HuH-7 (cell line): ENCODE measurements around the gene HSD17B10.
"Not testable (repeated sequence)": the region's sequence is repeated elsewhere in the genome, so short reads cannot be mapped to it uniquely, and the experiment has no call there.

Experiments used
- DNase-seq: peaks from one replicate; pipeline ENCODE4 v3.0.0; 2011; ENCODE audit warnings: low spot score

The HSD17B10 gene

GRCh38 chrX:53437206-53437605 is 3.0 kb upstream of the HSD17B10 start:
- no peak for DNase-seq

- peak; percentile 74 for DNase-seq
Observed at GRCh38 chrX:53435997-53436396, 1.8 kb upstream of the HSD17B10 start.

DNA sequence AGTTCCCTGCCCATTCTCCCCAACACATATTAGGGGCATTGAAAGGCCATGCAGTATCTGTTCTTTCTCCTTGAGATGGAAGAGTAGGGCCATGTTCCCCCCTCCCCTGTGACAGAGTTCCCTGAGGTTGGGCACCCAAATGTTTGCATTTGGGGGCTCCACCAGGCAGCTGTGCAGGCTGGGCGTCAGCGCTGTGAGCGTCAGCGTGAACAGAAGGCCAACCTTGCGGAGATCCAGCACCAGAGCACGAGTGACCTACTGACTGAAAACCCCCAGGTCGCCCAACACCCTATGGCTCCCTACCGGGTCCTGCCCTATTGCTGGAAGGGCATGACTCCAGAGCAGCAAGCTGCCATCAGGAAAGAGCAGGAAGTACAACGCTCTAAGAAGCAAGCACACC is 3.9 kb downstream of the HSD17B10 start:
- DNase-seq, result no peak

DNA sequence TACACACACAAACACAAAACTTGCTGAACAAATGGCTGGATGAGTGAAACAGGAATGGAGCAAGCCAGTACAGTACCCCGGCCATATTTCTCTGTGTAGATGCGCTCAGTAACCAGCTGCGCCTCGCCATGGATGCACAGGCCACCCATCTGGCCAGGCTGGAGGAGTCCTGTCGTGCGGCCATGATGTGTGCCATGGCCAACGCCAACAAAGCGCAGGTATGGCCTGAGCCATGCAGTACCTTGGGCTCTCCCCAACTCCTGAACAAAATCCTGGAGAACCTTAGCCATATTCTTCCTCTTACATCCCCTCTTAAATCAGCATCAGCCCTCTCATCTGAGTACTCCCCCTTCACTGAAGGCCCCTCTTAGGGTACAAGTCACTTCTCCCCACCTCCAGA is 4.4 kb downstream of the HSD17B10 start:
- DNase-seq, result no peak

DNA sequence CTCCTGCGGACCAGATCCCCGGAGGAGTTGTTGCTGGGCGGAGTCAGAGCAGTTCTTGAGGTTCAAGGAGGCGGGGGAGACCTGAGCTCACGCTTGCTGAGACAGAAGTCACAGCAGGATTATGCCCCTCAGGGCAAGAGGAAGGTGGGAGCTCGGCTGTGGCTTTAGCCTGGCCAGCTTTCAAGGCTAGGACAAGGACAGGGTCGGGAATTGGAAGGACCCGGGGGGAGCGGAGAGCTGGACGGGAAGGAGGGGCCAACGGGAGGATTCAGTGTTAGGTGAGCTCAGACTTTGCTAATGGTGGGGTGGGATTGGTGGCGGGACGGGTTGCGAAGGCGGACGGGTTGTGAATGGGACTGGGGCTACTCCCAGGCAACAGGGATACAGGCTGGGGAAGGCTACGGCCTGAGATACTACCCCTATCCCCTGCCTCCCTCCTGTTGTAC is 11.3 kb downstream of the HSD17B10 start, which contains the start of gene RIBC1:
Gene RIBC1, plus strand, starts transcription at position 13 of the 446 bp plus-strand sequence. CDS start 3,404 bp downstream, outside the sequence.
- no peak for DNase-seq

DNA sequence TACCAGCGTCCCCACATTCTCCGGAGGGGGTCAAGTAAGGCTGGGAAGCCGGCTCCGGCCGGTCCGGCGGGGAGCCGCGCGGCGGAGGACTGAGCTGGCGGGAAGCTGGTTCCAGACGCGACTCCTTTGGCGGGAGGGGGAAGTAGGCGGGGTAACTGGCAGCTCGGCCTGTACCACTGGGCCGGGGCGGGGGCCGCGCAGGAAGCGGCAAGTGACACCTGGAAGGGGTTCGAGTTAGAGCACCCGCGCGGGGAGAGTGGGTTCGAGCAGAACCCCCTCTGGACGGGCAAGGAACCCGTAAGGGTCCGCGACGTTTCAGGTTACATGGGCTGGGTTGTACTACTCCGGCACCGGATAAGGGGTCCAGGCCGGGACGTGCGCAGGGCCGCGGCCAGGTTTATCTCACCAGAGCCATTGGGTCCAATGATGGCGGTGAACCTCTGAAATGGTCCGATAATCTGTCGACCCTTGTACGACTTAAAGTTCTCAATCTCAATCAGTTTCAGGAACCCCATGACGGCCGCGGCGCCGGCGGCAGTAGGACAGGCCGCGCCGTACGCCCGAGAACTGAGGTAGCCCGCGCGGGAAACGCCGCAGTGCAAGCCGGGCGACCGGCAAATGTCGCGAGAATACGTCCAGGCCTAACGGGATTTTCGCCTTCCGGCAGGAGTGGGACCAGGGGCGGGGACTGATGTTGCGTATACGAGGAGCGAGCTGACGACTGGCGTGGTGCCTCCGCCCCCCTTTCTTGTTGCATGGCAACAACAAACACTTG is 11.9 kb downstream of the HSD17B10 start, which contains the start of gene SMC1A:
Gene SMC1A, minus strand, starts transcription at position 569 of the 775 bp plus-strand sequence. Its CDS starts 54 bp downstream, at position 515.
- DNase-seq, result peak; percentile 88

DNA sequence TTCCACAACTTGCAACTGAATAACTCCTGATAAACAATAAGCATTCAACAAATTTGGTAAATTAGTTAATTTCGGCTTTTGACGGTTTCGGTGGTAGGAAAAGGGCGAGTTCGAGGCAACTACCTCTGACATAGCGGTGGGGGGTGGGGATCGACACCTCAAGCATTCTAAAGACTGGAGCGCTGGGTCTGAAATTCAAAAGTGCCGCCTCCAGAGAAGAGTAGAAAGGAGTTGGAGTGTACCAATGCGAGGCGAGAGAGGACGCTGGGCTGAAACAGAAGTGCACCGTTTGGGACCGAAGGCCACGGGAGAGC is 12.4 kb downstream of the HSD17B10 start:
- DNase-seq, result no peak

DNA sequence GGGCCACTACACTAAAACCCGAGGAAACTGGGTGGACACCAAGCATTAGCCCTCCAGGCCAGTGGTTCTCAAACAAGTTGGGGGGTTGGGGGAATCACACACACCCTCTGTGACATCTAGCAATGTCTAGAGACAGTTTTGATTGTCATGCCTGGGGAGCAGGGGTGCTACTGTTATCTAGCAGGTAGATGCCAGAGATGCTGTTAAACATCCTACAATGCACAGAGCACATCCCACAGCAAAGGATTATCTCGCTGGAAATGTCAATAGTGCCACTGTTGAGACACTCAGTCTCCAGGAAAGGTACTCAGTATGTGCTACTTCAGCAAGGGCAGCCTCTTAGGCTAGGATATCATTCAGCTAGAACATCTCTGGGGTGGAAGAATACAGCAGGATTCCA is 13.0 kb downstream of the HSD17B10 start:
- no peak for DNase-seq

DNA sequence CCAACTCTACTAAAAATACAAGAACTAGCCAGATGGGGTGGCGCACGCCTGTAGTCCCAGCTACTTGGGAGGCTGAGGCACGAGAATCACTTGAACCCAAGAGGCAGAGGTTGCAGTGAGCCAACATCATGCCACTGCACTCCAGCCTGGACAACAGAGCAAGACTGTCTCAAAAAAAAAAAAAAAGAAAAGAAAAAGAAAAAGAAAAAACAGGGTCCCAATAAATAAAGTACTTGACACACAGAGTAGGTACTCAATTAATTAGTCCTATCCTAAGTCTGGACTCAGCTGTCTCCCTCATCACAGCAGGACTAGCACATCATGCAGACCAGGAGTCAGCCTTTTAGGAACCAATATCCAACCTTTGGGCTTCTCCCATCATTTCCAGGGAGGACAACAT is 13.8 kb downstream of the HSD17B10 start:
- not testable (repeated sequence) for DNase-seq

DNA sequence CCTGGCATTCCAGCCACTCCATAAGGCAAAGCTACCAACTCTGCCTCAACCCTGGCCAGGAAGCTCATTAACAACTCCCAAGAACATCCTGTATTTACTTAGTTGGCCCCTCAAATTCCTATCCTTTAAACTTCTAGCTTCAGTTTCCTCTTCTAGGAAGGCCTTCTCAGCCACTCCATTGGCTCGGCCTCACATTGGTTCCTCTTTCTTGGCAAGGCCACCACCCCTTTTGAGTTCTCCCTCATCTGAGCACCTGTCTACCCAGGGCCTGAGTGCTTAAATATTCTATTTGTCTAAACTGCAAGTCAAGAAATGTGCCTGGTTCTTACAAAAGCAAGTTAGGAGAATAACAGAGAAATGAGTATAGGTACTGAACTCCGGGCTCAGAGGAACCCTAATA is 21.7 kb downstream of the HSD17B10 start:
- DNase-seq, result no peak

- DNase-seq, result no peak
Observed at GRCh38 chrX:53403535-53403934, 30.6 kb downstream of the HSD17B10 start.

DNA sequence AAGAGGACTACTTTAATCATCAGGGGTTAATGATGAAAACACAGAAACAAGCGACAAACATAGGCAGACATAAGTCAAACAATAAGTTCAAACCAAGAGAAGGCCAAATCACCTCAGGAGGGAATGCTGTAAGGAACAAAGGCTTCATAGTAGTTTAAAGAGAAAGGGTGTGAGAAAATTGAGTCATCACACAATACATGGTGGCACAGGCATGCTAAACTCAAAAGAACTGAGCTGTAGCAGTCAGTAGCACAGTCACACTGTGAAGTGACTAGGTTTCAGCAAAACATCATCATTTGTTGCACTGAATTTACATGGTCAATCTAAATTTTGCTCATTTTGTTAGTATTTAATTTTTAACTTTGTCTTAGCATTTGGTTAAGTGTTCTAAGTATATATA is 36.0 kb downstream of the HSD17B10 start:
- no peak for DNase-seq

DNA sequence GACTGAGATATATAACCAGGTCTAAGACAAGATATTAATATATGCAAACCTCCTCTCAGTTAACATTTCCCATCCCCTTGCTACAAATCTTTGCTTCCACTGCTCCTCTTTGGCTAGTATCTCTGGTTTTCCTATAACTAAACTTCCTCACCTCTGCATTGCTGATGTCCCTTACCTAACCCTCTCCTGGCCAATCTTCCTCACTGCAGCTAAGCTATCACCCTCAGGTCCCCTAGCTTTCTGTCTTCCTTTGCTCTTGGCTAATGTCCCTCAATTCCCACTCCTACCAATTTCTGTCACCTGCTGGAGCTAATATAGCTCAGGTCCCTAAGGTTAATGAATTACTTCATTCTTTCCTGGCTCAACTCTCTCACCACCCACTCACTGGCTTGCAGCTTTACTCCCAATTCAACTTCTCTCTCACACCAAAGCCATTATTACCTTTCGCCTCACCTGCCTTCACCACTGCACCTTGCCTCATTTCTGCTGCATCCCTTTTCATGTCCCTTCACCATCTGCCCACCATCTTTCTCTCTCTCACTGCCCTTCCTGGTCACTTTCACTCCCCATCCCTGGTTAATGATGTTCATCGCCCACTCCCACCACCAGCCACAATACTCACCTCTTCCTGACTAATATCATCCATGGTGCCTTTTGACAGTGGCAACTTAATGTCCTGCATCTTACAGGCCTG is 38.4 kb downstream of the HSD17B10 start:
- no peak for DNase-seq

DNA sequence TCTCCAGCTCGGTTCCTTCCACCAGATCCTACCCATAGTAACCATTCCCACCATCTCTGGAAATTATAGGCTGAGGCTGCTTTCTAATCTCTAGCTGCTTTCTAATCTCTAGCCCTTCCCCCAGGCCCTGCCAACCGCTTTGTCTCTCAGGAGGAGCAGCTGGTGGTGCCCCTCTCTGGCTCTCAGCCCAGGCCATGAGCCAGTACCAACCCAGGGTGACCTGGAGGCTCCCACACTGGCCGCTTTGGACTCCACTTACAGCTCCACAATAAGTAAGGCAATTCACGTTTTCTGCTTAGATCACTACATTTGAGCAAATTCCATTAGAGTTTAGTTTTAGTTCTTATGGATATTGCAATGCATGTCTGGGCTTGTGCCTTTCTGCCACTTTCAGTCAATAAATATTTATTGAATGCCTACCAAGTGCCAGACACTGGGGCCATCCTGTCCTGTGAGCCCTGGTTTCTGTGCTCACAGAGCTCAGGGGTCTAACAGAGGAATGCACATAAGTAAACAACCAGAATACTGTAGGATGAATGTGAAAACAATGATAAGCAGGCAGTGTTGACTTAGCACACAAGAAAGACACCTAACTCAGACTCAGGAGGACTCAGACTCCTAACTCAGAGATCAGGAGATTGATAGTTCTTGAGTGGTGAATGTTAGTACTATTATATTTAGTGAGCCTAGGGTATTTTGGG is 50.6 kb downstream of the HSD17B10 start:
- no peak for DNase-seq
